Liver (tissue), 9 donors: ENCODE measurements around the gene SESN1. TPM values are rescaled to one million over a fixed set of nuclear protein-coding genes. Genes with fewer than 3 reads are reported as not detected.

Source experiments
- DNase-seq: peaks from one replicate; pipeline ENCODE4 v3.0.0-alpha.2; 2017; ENCODE audit warnings: low spot score
- H3K27ac ChIP-seq, 2 donors: one replicate each; pipeline ENCODE4 v1.7.0; 2013; ENCODE audit warnings: inconsistent platforms in 2 of 2, low read length in 2 of 2, control low read depth in 1 of 2, low read depth in 1 of 2, mild to moderate bottlenecking in 1 of 2
- H3K27me3 ChIP-seq, 4 donors: one replicate each; pipeline versions ENCODE4 v1.6.1 to v1.7.0; 2013; ENCODE audit warnings: low read length in 3 of 4, inconsistent platforms in 1 of 4, mild to moderate bottlenecking in 1 of 4, moderate library complexity in 1 of 4; ENCODE audit not compliant: control insufficient read depth in 4 of 4, insufficient read depth in 4 of 4
- H3K36me3 ChIP-seq, 4 donors: one replicate each; pipeline versions ENCODE4 v1.6.1 to v1.7.0; 2013; ENCODE audit warnings: low read length in 3 of 4, mild to moderate bottlenecking in 3 of 4, low read depth in 1 of 4, moderate library complexity in 1 of 4; ENCODE audit not compliant: control insufficient read depth in 4 of 4, insufficient read depth in 3 of 4
- H3K4me1 ChIP-seq, 4 donors: one replicate each; pipeline versions ENCODE4 v1.6.1 to v1.7.0; 2013; ENCODE audit warnings: low read length in 3 of 4, mild to moderate bottlenecking in 3 of 4, moderate library complexity in 1 of 4; ENCODE audit not compliant: control insufficient read depth in 4 of 4, insufficient read depth in 4 of 4
- H3K4me3 ChIP-seq, 3 donors: one replicate each; pipeline versions ENCODE4 v1.6.1 to v1.7.0; 2013; ENCODE audit warnings: low read length in 3 of 3, control low read depth in 1 of 3, low read depth in 1 of 3, mild to moderate bottlenecking in 1 of 3
- H3K9ac ChIP-seq, 2 donors: one replicate each; pipeline ENCODE4 v1.7.0; 2013; ENCODE audit warnings: low read length in 2 of 2, mild to moderate bottlenecking in 2 of 2, moderate library complexity in 2 of 2, control low read depth in 1 of 2, low read depth in 1 of 2
- H3K9me3 ChIP-seq, 4 donors: one replicate each; pipeline versions ENCODE4 v1.6.1 to v1.7.0; 2013; ENCODE audit warnings: low read length in 3 of 4; ENCODE audit not compliant: control insufficient read depth in 4 of 4
- EGR1 ChIP-seq, 2 donors: IDR thresholded peaks; 2 replicates each; pipeline ENCODE4 v1.6.1; 2016 to 2018; ENCODE audit warnings: antibody characterized with exemption in 2 of 2, low read depth in 2 of 2
- FOXA1 ChIP-seq: IDR thresholded peaks from 2 replicates; pipeline ENCODE4 v1.6.1; 2016; ENCODE audit warnings: antibody characterized with exemption
- FOXA2 ChIP-seq: IDR thresholded peaks from 2 replicates; pipeline ENCODE4 v1.6.1; 2016; ENCODE audit warnings: antibody characterized with exemption
- GABPA ChIP-seq, 2 donors: IDR thresholded peaks in 1 of 2; conservative IDR thresholded peaks in 1 of 2; 2 replicates each; pipeline ENCODE4 v1.6.1; 2016; ENCODE audit warnings: antibody characterized with exemption in 2 of 2, mild to moderate bottlenecking in 1 of 2, moderate library complexity in 1 of 2
- HNF4A ChIP-seq, 2 donors: conservative IDR thresholded peaks; 2 replicates each; pipeline ENCODE4 v1.6.1; 2016; ENCODE audit warnings: antibody characterized with exemption in 2 of 2, mild to moderate bottlenecking in 2 of 2
- HNF4G ChIP-seq: IDR thresholded peaks from 2 replicates; pipeline ENCODE4 v1.6.1; 2016; ENCODE audit warnings: antibody characterized with exemption
- JUND ChIP-seq, 2 donors: IDR thresholded peaks; 2 replicates each; pipeline ENCODE4 v1.6.1; 2016; ENCODE audit warnings: antibody characterized with exemption in 2 of 2
- RAD21 ChIP-seq, 2 donors: IDR thresholded peaks; 2 replicates each; pipeline ENCODE4 v1.6.1; 2016; ENCODE audit warnings: antibody characterized with exemption in 2 of 2, mild to moderate bottlenecking in 2 of 2
- RXRA ChIP-seq, 2 donors: IDR thresholded peaks; 2 replicates each; pipeline ENCODE4 v1.6.1; 2017 to 2018; ENCODE audit warnings: antibody characterized with exemption in 2 of 2, mild to moderate bottlenecking in 1 of 2
- SP1 ChIP-seq: IDR thresholded peaks from 2 replicates; pipeline ENCODE4 v1.6.1; 2018; ENCODE audit warnings: antibody characterized with exemption, mild to moderate bottlenecking
- TAF1 ChIP-seq: conservative IDR thresholded peaks from 2 replicates; pipeline ENCODE4 v1.6.1; 2016; ENCODE audit warnings: antibody characterized with exemption, mild to moderate bottlenecking
- YY1 ChIP-seq: IDR thresholded peaks from 2 replicates; pipeline ENCODE4 v1.6.1; 2016; ENCODE audit warnings: antibody characterized with exemption, mild to moderate bottlenecking
- WGBS: extraction: QIAGEN DNeasy Blood & Tissue Kit; methylation state at CpG from one replicate; pipeline ENCODE4 v1.1.7; 2013; 5-methylcytosine and 5-hydroxymethylcytosine counted together
- polyA plus RNA-seq, 2 donors: library from polyadenylated mRNA; stranded (reverse) in 1 of 2; unstranded in 1 of 2; fragments of 200-250 nt in 1 of 2; fragments of >200 nt in 1 of 2; fragmentation: Nextera tagmentation in 1 of 2; extraction: Ambion mirVana in 1 of 2; gene quantifications; one replicate each; pipeline versions ENCODE4 v1.2.1 to v1.2.3, GENCODE V29; 2013 to 2015
- total RNA-seq, 2 donors: library from RNA; depleted of rRNA; stranded (reverse); fragments of >200 nt; gene quantifications; one replicate each; pipeline ENCODE4 v1.2.3, GENCODE V29; 2014
- TF ChIP-seq, protein P1 (sequence below): IDR thresholded peaks from 2 replicates; pipeline ENCODE4 v1.6.1; 2016; ENCODE audit warnings: antibody characterized with exemption
- TF ChIP-seq, protein P2 (sequence below): IDR thresholded peaks from 2 replicates; pipeline ENCODE4 v1.6.1; 2016; ENCODE audit warnings: antibody characterized with exemption
- donor health status: healthy.
- donor health status: healthy.
- donor health status: healthy.
- donor health status: healthy.
- donor health status: healthy.

SESN1 gene
- total and polyA plus RNA-seq, 4 donors: 6.2 to 17.0 (median 11.0) TPM

DNA sequence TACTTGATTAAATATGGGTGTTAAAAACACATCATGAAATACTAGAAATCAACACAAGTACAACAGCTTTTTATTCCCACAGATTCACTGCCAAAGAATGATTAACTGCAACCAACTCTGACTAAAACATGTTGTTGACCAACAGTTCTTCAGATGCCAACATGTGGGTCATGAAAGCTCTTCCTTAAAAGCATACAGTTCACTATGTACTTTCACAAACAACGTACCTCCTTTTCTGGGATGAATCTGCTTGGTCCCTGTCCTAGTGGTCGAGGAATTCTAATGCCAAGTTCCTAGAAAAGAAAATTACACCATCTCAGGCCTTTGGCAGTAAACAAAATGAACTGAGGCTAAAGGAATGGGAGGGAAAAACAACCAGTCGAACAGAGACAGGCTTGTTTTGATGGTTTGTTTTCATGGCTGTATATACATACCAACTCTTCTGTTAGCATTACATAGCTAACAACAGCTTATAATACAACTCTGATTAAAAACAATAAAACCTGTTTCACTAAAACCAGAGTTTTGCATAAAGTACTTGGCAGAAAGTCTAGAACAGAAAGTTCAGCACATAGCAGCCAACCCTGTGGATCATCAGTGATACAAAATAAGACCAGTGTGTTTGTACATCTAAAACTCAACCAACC, 92.5 kb downstream of the SESN1 start:
- no peak for DNase-seq
- Histone ChIP-seq H3K4me3 (no peak overlapping the region), H3K27me3 (no peaks in the 10 kb centered on the region), H3K9ac (peak overlapping the region in 1 of 2 donors; percentile 33), H3K27ac (peak overlapping the region; percentile 72 to 82), H3K9me3 (no peaks in the 10 kb centered on the region), H3K4me1 (peaks cover 3 to 22% (median 10%) of the 10 kb centered on the region in 4 donors), H3K36me3 (peaks cover 0 to 17% (median 3%) of the 10 kb centered on the region in 4 donors)
- TF ChIP-seq, protein P1, sequence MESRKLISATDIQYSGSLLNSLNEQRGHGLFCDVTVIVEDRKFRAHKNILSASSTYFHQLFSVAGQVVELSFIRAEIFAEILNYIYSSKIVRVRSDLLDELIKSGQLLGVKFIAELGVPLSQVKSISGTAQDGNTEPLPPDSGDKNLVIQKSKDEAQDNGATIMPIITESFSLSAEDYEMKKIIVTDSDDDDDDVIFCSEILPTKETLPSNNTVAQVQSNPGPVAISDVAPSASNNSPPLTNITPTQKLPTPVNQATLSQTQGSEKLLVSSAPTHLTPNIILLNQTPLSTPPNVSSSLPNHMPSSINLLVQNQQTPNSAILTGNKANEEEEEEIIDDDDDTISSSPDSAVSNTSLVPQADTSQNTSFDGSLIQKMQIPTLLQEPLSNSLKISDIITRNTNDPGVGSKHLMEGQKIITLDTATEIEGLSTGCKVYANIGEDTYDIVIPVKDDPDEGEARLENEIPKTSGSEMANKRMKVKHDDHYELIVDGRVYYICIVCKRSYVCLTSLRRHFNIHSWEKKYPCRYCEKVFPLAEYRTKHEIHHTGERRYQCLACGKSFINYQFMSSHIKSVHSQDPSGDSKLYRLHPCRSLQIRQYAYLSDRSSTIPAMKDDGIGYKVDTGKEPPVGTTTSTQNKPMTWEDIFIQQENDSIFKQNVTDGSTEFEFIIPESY: no peak
- TF ChIP-seq HNF4A (conservative IDR thresholded peaks at IDR 0.05): peak in 1 of 2 donors; percentile 16
- peak in 1 of 2 donors; percentile 10 for TF ChIP-seq RXRA (IDR thresholded peaks at IDR 0.05)
- peak; percentile 7 for TF ChIP-seq TAF1
- TF ChIP-seq RAD21 (IDR thresholded peaks at IDR 0.05): peak in 1 of 2 donors; percentile 32
- TF ChIP-seq SP1: peak; percentile 44
- 17% methylated on average over 3 of the region's 3 CpGs for WGBS

DNA sequence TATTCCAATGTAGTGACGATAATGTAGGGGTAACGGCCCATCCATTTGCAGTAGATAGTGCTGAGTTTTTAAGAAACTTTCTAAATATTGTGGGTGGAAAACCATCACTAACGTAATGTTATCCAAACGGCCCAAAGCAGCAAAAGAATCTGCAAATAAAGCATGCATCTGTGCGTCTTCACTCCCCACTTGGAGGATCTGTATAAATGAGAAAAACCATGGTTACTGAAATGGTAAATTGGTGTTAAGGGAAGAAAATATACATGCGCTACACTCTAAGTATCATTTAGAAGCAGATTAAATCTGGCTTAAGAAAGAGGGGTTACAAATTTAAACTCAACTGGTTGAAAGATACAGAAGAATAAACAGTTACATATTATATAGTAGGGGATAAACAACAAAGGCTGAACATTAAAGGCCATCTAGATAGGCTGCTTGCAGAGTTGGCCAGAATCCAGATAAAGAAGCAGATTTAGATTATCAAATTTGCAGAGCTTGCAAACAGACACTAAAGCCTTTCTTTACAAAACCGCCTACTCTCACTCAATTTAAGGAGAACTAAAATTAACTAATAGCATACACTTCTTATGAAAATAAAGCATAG, 93.3 kb downstream of the SESN1 start:
- WGBS: 84% methylated on average over 7 of the region's 7 CpGs
- H3K4me3 ChIP-seq: no peak overlapping the region

DNA sequence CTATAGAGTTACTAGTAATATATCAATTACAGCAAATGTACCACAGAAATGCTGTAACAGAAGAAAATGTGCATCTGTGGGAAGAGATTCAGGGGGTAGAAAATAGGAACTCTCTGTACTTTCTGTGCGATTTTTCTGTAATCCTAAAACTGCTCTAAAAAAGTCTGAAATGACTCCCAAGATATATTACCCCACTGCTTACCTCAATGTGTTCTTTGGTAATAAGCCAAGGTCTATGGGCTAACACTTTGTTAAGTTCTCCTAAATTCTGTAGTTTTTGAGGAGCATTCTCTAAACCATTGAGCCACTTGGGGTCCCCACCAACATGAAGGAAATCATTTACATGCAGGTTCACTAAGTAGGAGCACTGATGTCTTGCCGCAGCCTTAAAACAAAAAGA, 94.4 kb downstream of the SESN1 start:
- H3K36me3 ChIP-seq: peaks cover 0 to 23% (median 4%) of the 10 kb centered on the region in 4 donors
- DNase-seq: no peak
- WGBS: 92% methylated on average over 2 of the region's 2 CpGs

More for the DNA sequence above, 93.3 kb downstream of the SESN1 start:
- H3K27me3 ChIP-seq: no peaks in the 10 kb centered on the region
- DNase-seq: no peak
- peak overlapping the region; percentile 72 to 82 for H3K27ac ChIP-seq
- TF ChIP-seq JUND (IDR thresholded peaks at IDR 0.05) (no peak), TAF1 (peak; percentile 10)
- H3K4me1 ChIP-seq: peaks cover 3 to 22% (median 10%) of the 10 kb centered on the region in 4 donors
- H3K9me3 ChIP-seq: no peaks in the 10 kb centered on the region
- no peak overlapping the region for H3K9ac ChIP-seq
- peaks cover 0 to 18% (median 3%) of the 10 kb centered on the region in 4 donors for H3K36me3 ChIP-seq

More for the DNA sequence above, 94.4 kb downstream of the SESN1 start:
- TF ChIP-seq YY1 (no peak), JUND (IDR thresholded peaks at IDR 0.05) (no peak), HNF4A (conservative IDR thresholded peaks at IDR 0.05) (no peak), HNF4G (no peak), FOXA1 (no peak), GABPA (IDR thresholded peaks at IDR 0.05 in 1 of 2, conservative IDR thresholded peaks at IDR 0.05 in 1 of 2) (no peak), RXRA (IDR thresholded peaks at IDR 0.05) (no peak), RAD21 (IDR thresholded peaks at IDR 0.05) (no peak), SP1 (no peak), TAF1 (no peak), EGR1 (IDR thresholded peaks at IDR 0.05; ENCODE audit: low read depth in 2 of 2) (no peak), FOXA2 (no peak)
- TF ChIP-seq, protein P1: no peak
- TF ChIP-seq, protein P2, sequence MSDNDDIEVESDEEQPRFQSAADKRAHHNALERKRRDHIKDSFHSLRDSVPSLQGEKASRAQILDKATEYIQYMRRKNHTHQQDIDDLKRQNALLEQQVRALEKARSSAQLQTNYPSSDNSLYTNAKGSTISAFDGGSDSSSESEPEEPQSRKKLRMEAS: no peak
- Histone ChIP-seq H3K27me3 (no peaks in the 10 kb centered on the region), H3K9ac (no peak overlapping the region), H3K4me3 (no peak overlapping the region), H3K4me1 (peaks cover 3 to 22% (median 10%) of the 10 kb centered on the region in 4 donors), H3K27ac (no peak overlapping the region), H3K9me3 (no peaks in the 10 kb centered on the region)
